Gastroesophageal sphincter (tissue), 4 donors: ENCODE results near the gene SMG6. TPM values are rescaled to one million over a fixed set of nuclear protein-coding genes. Genes with fewer than 3 reads are reported as not detected.

Experiments
- ATAC-seq: fragments of 150-250 bp; one replicate; pipeline ENCODE4 v1.9.1; 2016; ENCODE audit warnings: mild to moderate bottlenecking, moderate library complexity
- H3K27ac ChIP-seq, 4 donors: fragments of 200-600 bp; sonication (generic) in 3 of 4; 1 replicate in 3 of 4; 2 replicates in 1 of 4; pipeline ENCODE4 v1.5.1; 2016 to 2019
- H3K27me3 ChIP-seq: fragments of 200-600 bp; sonication (generic); one replicate; pipeline ENCODE4 v1.5.1; 2019
- H3K36me3 ChIP-seq, 2 donors: fragments of 200-600 bp; sonication (generic); one replicate each; pipeline ENCODE4 v1.5.1; 2019; ENCODE audit warnings: control low read depth in 1 of 2
- H3K4me1 ChIP-seq, 3 donors: fragments of 200-600 bp; sonication (generic); 1 replicate in 2 of 3; 2 replicates in 1 of 3; pipeline ENCODE4 v1.5.1; 2016 to 2019; ENCODE audit warnings: control low read depth in 2 of 3
- H3K4me3 ChIP-seq, 2 donors: fragments of 200-600 bp; sonication (generic); one replicate each; pipeline ENCODE4 v1.5.1; 2019; ENCODE audit warnings: mild to moderate bottlenecking in 1 of 2, moderate library complexity in 1 of 2
- H3K9me3 ChIP-seq, 3 donors: fragments of 200-600 bp; sonication (generic); one replicate each; pipeline ENCODE4 v1.5.1; 2017 to 2019; ENCODE audit warnings: control low read depth in 2 of 3
- EP300 ChIP-seq: sonication (generic); formaldehyde crosslinking; IDR thresholded peaks from one replicate; pipeline ENCODE4 v1.6.1; 2017; ENCODE audit warnings: antibody characterized with exemption, mild to moderate bottlenecking
- POLR2A ChIP-seq, 2 donors: fragments of 450-650 bp; IDR thresholded peaks; one replicate each; pipeline ENCODE4 v1.6.1; 2017; ENCODE audit warnings: antibody characterized with exemption in 2 of 2, mild to moderate bottlenecking in 2 of 2, moderate library complexity in 1 of 2
- POLR2AphosphoS5 ChIP-seq: sonication (generic); formaldehyde crosslinking; IDR thresholded peaks from one replicate; pipeline ENCODE4 v1.6.1; 2017; ENCODE audit warnings: antibody characterized with exemption
- WGBS, 2 donors: methylation state at CpG; one replicate each; pipeline ENCODE4 v1.1.5; 2018; ENCODE audit warnings: low coverage in 1 of 2; 5-methylcytosine and 5-hydroxymethylcytosine counted together
- total RNA-seq, 4 donors: library from RNA; depleted of rRNA; stranded (reverse); fragments of >200 nt; gene quantifications; one replicate each; pipeline ENCODE4 v1.1.0, GENCODE V29; 2016
- TF ChIP-seq, protein P1 (sequence below), 4 experiments: fragments of 200-600 bp in 2 of 4; fragments of 450-650 bp in 2 of 4; sonication (generic) in 1 of 4; IDR thresholded peaks; one replicate each; pipeline ENCODE4 v1.5.1; 2017 to 2019; ENCODE audit warnings: antibody characterized with exemption in 4 of 4, mild to moderate bottlenecking in 2 of 4, moderate library complexity in 2 of 4

Gene SMG6
- total RNA-seq, 4 donors from 2014 or later = 27.2 to 75.5 (median 43.9) TPM

DNA sequence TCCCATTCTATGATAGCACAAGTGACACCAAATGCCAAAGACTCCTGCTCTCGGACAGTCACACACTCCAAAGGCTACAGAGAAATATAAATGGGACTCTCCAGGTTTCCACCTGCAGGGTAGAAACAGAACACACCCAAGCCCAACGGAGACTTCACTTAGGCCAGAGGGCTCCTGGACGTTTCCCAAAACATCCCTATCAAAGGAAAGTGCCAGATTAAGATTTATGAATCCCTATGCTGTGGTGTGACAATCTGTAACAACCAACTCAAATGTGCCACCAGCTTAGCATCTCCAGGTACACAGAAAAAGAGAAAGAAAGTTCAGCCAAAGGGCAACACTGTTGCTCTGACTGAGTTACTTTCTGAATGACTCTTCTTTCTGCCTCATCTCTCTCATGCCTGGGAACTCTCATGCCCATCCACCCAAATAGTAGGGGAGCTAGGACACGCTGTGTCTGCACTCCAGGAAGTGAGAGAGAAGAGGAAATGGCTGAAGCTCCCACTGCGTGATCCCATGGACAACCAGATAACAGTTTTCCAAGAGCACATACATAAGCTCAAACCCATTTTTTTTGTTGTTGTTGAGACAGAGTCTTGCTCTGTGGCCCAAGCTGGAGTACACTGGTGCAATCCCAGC is 49.7 kb downstream of the SMG6 start:
- Histone ChIP-seq H3K27me3 (no peaks in the 10 kb centered on the region), H3K4me3 (no peak overlapping the region), H3K27ac (no peak overlapping the region), H3K4me1 (peaks cover 0 to 8% (median 0%) of the 10 kb centered on the region in 3 donors), H3K9me3 (no peaks in the 10 kb centered on the region), H3K36me3 (peaks cover 0 to 31% of the 10 kb centered on the region in 2 donors)
- no peak for TF ChIP-seq POLR2AphosphoS5
- TF ChIP-seq, protein P1, sequence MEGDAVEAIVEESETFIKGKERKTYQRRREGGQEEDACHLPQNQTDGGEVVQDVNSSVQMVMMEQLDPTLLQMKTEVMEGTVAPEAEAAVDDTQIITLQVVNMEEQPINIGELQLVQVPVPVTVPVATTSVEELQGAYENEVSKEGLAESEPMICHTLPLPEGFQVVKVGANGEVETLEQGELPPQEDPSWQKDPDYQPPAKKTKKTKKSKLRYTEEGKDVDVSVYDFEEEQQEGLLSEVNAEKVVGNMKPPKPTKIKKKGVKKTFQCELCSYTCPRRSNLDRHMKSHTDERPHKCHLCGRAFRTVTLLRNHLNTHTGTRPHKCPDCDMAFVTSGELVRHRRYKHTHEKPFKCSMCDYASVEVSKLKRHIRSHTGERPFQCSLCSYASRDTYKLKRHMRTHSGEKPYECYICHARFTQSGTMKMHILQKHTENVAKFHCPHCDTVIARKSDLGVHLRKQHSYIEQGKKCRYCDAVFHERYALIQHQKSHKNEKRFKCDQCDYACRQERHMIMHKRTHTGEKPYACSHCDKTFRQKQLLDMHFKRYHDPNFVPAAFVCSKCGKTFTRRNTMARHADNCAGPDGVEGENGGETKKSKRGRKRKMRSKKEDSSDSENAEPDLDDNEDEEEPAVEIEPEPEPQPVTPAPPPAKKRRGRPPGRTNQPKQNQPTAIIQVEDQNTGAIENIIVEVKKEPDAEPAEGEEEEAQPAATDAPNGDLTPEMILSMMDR (IDR thresholded peaks at IDR 0.05) = no peak
- TF ChIP-seq POLR2A (IDR thresholded peaks at IDR 0.05) = no peak
- no peak for TF ChIP-seq EP300
- 29 to 60% methylated on average over 1 to 3 of the region's 5 CpGs for WGBS, 2 donors
- ATAC-seq = no peak

GRCh38 chr17:2253362-2253761 is 50.2 kb downstream of the SMG6 start:
- Histone ChIP-seq H3K27me3 (no peaks in the 10 kb centered on the region), H3K36me3 (peaks cover 0 to 32% of the 10 kb centered on the region in 2 donors), H3K9me3 (no peaks in the 10 kb centered on the region), H3K27ac (no peak overlapping the region), H3K4me3 (no peak overlapping the region), H3K4me1 (peaks cover 0 to 8% (median 0%) of the 10 kb centered on the region in 3 donors)
- TF ChIP-seq POLR2AphosphoS5 = no peak
- TF ChIP-seq, protein P1 (IDR thresholded peaks at IDR 0.05) = no peak
- TF ChIP-seq POLR2A (IDR thresholded peaks at IDR 0.05) = no peak
- TF ChIP-seq EP300 = no peak
- 87 to 88% methylated on average over 4 to 10 of the region's 10 CpGs for WGBS, 2 donors
- no peak for ATAC-seq

DNA sequence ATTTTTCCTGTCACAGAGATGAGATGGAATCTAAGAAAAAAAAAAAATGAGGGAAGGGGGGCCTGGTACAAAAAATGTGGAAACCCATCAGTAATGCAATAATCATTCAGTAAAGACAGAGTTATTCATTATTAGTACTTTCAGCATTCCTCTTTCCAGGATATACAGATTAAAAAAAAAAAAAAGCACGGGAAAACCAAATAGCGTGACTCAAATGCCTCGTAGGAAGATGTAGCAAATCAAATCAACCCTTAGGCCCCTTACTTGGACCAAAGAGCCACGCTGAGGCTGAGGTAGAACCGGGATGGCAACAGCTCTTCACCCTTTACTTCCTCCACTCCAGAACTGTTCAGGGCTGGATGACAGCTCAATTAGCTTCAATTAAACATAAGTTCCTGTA is 52.5 kb downstream of the SMG6 start:
- H3K4me3 ChIP-seq = no peak overlapping the region
- no peaks in the 10 kb centered on the region for H3K9me3 ChIP-seq
- peaks cover 0 to 10% (median 0%) of the 10 kb centered on the region in 3 donors for H3K4me1 ChIP-seq
- H3K27ac ChIP-seq = no peak overlapping the region
- TF ChIP-seq POLR2AphosphoS5 = no peak
- TF ChIP-seq, protein P1 (IDR thresholded peaks at IDR 0.05) = no peak
- no peak for TF ChIP-seq EP300
- no peak for TF ChIP-seq POLR2A (IDR thresholded peaks at IDR 0.05)
- WGBS, 2 donors = 82 to 86% methylated on average over 5 of the region's 5 CpGs
- no peaks in the 10 kb centered on the region for H3K27me3 ChIP-seq
- H3K36me3 ChIP-seq = peaks cover 0 to 34% of the 10 kb centered on the region in 2 donors
- no peak for ATAC-seq

GRCh38 chr17:2250140-2251095 is 53.2 kb downstream of the SMG6 start:
- ATAC-seq = no peak
- H3K4me3 ChIP-seq = no peak overlapping the region
- WGBS, 2 donors = 90 to 92% methylated on average over 11 to 12 of the region's 12 CpGs
- peaks cover 0 to 17% (median under 1%) of the 10 kb centered on the region in 3 donors for H3K4me1 ChIP-seq
- H3K9me3 ChIP-seq = no peaks in the 10 kb centered on the region
- TF ChIP-seq POLR2A (IDR thresholded peaks at IDR 0.05) = no peak
- TF ChIP-seq EP300 = no peak
- TF ChIP-seq POLR2AphosphoS5 = no peak
- TF ChIP-seq, protein P1 (IDR thresholded peaks at IDR 0.05) = no peak
- no peaks in the 10 kb centered on the region for H3K27me3 ChIP-seq
- no peak overlapping the region for H3K27ac ChIP-seq
- H3K36me3 ChIP-seq = peaks cover 0 to 34% of the 10 kb centered on the region in 2 donors
